Measurements from ENCODE around the gene ALK.

ALK gene

GRCh38 chr2:29309090-29310029 lies 612.0 kb downstream of the ALK start:
- H3K4me3 ChIP-seq (ENCODE audit: insufficient read depth, low read depth, low read length), result no peak overlapping the region
- H3K27ac ChIP-seq (ENCODE audit: insufficient read depth, low read depth, low read length, poor library complexity, severe bottlenecking), result no peak overlapping the region
- H3K9me3 ChIP-seq (ENCODE audit: control insufficient read depth, low read length), result no peaks in the 10 kb centered on the region
- peaks cover 5% of the 10 kb centered on the region for H3K4me1 ChIP-seq (ENCODE audit: control insufficient read depth, insufficient read depth, low read length)
- H3K36me3 ChIP-seq (ENCODE audit: control insufficient read depth, insufficient read depth, low read length), result no peaks in the 10 kb centered on the region
- H3K27me3 ChIP-seq (ENCODE audit: control insufficient read depth, insufficient read depth, low read length, poor library complexity, severe bottlenecking), result no peaks in the 10 kb centered on the region
- WGBS, 2 experiments, result 84 to 86% methylated on average over 9 of the region's 9 CpGs

- 89 to 91% methylated on average over 9 of the region's 9 CpGs for WGBS, 2 experiments
- Histone ChIP-seq H3K9me3 (ENCODE audit: control insufficient read depth, low read length) (no peaks in the 10 kb centered on the region), H3K4me3 (ENCODE audit: insufficient read depth, low read depth, low read length) (no peak overlapping the region), H3K36me3 (ENCODE audit: control insufficient read depth, insufficient read depth, low read length) (no peaks in the 10 kb centered on the region), H3K4me1 (ENCODE audit: control insufficient read depth, insufficient read depth, low read length) (no peaks in the 10 kb centered on the region), H3K27me3 (ENCODE audit: control insufficient read depth, insufficient read depth, low read length, poor library complexity, severe bottlenecking) (no peaks in the 10 kb centered on the region), H3K27ac (ENCODE audit: insufficient read depth, low read depth, low read length, poor library complexity, severe bottlenecking) (no peak overlapping the region)
These were observed 613.0 kb downstream of the ALK start for GRCh38 chr2:29308366-29308765.

GRCh38 chr2:29307519-29307918 lies 613.9 kb downstream of the ALK start:
- WGBS, 2 experiments, result 92 to 94% methylated on average over 2 of the region's 2 CpGs
- no peaks in the 10 kb centered on the region for H3K36me3 ChIP-seq (ENCODE audit: control insufficient read depth, insufficient read depth, low read length)
- H3K4me3 ChIP-seq (ENCODE audit: insufficient read depth, low read depth, low read length), result no peak overlapping the region
- H3K4me1 ChIP-seq (ENCODE audit: control insufficient read depth, insufficient read depth, low read length), result no peaks in the 10 kb centered on the region
- H3K27ac ChIP-seq (ENCODE audit: insufficient read depth, low read depth, low read length, poor library complexity, severe bottlenecking), result no peak overlapping the region
- no peaks in the 10 kb centered on the region for H3K9me3 ChIP-seq (ENCODE audit: control insufficient read depth, low read length)
- no peaks in the 10 kb centered on the region for H3K27me3 ChIP-seq (ENCODE audit: control insufficient read depth, insufficient read depth, low read length, poor library complexity, severe bottlenecking)

- H3K4me1 ChIP-seq (ENCODE audit: control insufficient read depth, insufficient read depth, low read length), result no peaks in the 10 kb centered on the region
- H3K36me3 ChIP-seq (ENCODE audit: control insufficient read depth, insufficient read depth, low read length), result no peaks in the 10 kb centered on the region
- no peaks in the 10 kb centered on the region for H3K27me3 ChIP-seq (ENCODE audit: control insufficient read depth, insufficient read depth, low read length, poor library complexity, severe bottlenecking)
- no peak overlapping the region for H3K4me3 ChIP-seq (ENCODE audit: insufficient read depth, low read depth, low read length)
- no peak overlapping the region for H3K27ac ChIP-seq (ENCODE audit: insufficient read depth, low read depth, low read length, poor library complexity, severe bottlenecking)
- H3K9me3 ChIP-seq (ENCODE audit: control insufficient read depth, low read length), result no peaks in the 10 kb centered on the region
- 83 to 85% methylated on average over 5 of the region's 6 CpGs for WGBS, 2 experiments
These were observed 615.6 kb downstream of the ALK start for GRCh38 chr2:29305762-29306161.

- H3K36me3 ChIP-seq (ENCODE audit: control insufficient read depth, insufficient read depth, low read length), result no peaks in the 10 kb centered on the region
These were observed 616.9 kb downstream of the ALK start for GRCh38 chr2:29304399-29305060.

GRCh38 chr2:29296585-29296984 lies 624.8 kb downstream of the ALK start:
- Histone ChIP-seq H3K4me3 (ENCODE audit: insufficient read depth, low read depth, low read length) (no peak overlapping the region), H3K36me3 (ENCODE audit: control insufficient read depth, insufficient read depth, low read length) (no peaks in the 10 kb centered on the region), H3K4me1 (ENCODE audit: control insufficient read depth, insufficient read depth, low read length) (no peaks in the 10 kb centered on the region), H3K27ac (ENCODE audit: insufficient read depth, low read depth, low read length, poor library complexity, severe bottlenecking) (no peak overlapping the region), H3K27me3 (ENCODE audit: control insufficient read depth, insufficient read depth, low read length, poor library complexity, severe bottlenecking) (no peaks in the 10 kb centered on the region), H3K9me3 (ENCODE audit: control insufficient read depth, low read length) (no peaks in the 10 kb centered on the region)
- 86 to 87% methylated on average over 10 of the region's 10 CpGs for WGBS, 2 experiments

More at GRCh38 chr2:29304399-29305060, 616.9 kb downstream of the ALK start:
- no peaks in the 10 kb centered on the region for H3K9me3 ChIP-seq (ENCODE audit: control insufficient read depth, low read length)
- no peak overlapping the region for H3K4me3 ChIP-seq (ENCODE audit: insufficient read depth, low read depth, low read length)
- no peaks in the 10 kb centered on the region for H3K4me1 ChIP-seq (ENCODE audit: control insufficient read depth, insufficient read depth, low read length)
- H3K27ac ChIP-seq (ENCODE audit: insufficient read depth, low read depth, low read length, poor library complexity, severe bottlenecking), result no peak overlapping the region
- 86 to 89% methylated on average over 4 of the region's 4 CpGs for WGBS, 2 experiments
- H3K27me3 ChIP-seq (ENCODE audit: control insufficient read depth, insufficient read depth, low read length, poor library complexity, severe bottlenecking), result no peaks in the 10 kb centered on the region

GRCh38 chr2:29295845-29296244 lies 625.5 kb downstream of the ALK start:
- Histone ChIP-seq H3K9me3 (ENCODE audit: control insufficient read depth, low read length) (no peaks in the 10 kb centered on the region), H3K4me1 (ENCODE audit: control insufficient read depth, insufficient read depth, low read length) (no peaks in the 10 kb centered on the region), H3K27ac (ENCODE audit: insufficient read depth, low read depth, low read length, poor library complexity, severe bottlenecking) (no peak overlapping the region), H3K36me3 (ENCODE audit: control insufficient read depth, insufficient read depth, low read length) (no peaks in the 10 kb centered on the region), H3K4me3 (ENCODE audit: insufficient read depth, low read depth, low read length) (no peak overlapping the region), H3K27me3 (ENCODE audit: control insufficient read depth, insufficient read depth, low read length, poor library complexity, severe bottlenecking) (no peaks in the 10 kb centered on the region)
- 70 to 71% methylated on average over 4 of the region's 4 CpGs for whole genome bisulfite sequencing, 2 experiments

- H3K27ac ChIP-seq (ENCODE audit: insufficient read depth, low read depth, low read length, poor library complexity, severe bottlenecking), result no peak overlapping the region
- H3K9me3 ChIP-seq (ENCODE audit: control insufficient read depth, low read length), result no peaks in the 10 kb centered on the region
- H3K27me3 ChIP-seq (ENCODE audit: control insufficient read depth, insufficient read depth, low read length, poor library complexity, severe bottlenecking), result no peaks in the 10 kb centered on the region
- peaks cover 9% of the 10 kb centered on the region for H3K4me1 ChIP-seq (ENCODE audit: control insufficient read depth, insufficient read depth, low read length)
- H3K36me3 ChIP-seq (ENCODE audit: control insufficient read depth, insufficient read depth, low read length), result no peaks in the 10 kb centered on the region
- 21 to 25% methylated on average over 3 to 5 of the region's 5 CpGs for WGBS, 2 experiments
- H3K4me3 ChIP-seq (ENCODE audit: insufficient read depth, low read depth, low read length), result no peak overlapping the region
These were observed 627.5 kb downstream of the ALK start for GRCh38 chr2:29293830-29294438.

GRCh38 chr2:29290293-29291047 lies 630.9 kb downstream of the ALK start:
- WGBS, 2 experiments, result 26 to 30% methylated on average over 8 of the region's 8 CpGs
- Histone ChIP-seq H3K4me1 (ENCODE audit: control insufficient read depth, insufficient read depth, low read length) (peaks cover 9% of the 10 kb centered on the region), H3K9me3 (ENCODE audit: control insufficient read depth, low read length) (no peaks in the 10 kb centered on the region), H3K27me3 (ENCODE audit: control insufficient read depth, insufficient read depth, low read length, poor library complexity, severe bottlenecking) (no peaks in the 10 kb centered on the region), H3K27ac (ENCODE audit: insufficient read depth, low read depth, low read length, poor library complexity, severe bottlenecking) (no peak overlapping the region), H3K36me3 (ENCODE audit: control insufficient read depth, insufficient read depth, low read length) (no peaks in the 10 kb centered on the region), H3K4me3 (ENCODE audit: insufficient read depth, low read depth, low read length) (no peak overlapping the region)

Data from ectodermal cell (in vitro differentiated cells).